Endothelial cell of umbilical vein (primary cell): ENCODE data around the gene TP53RK. TPM values are rescaled to one million over a fixed set of nuclear protein-coding genes. Genes with fewer than 3 reads are reported as not detected.

Experiments used
- BruUV-seq: library from RNA; stranded (reverse); fragments of 400-500 nt; replicated peaks from 2 replicates; lab custom pipeline; 2021; lab: Mats Ljungman, UMichigan
- CTCF ChIA-PET: fragments of 300-600, 350-600 bp; sonication (Branson Sonifier 250); formaldehyde crosslinking; loops from one replicate; lab custom pipeline; 2021; ENCODE audit warnings: antibody characterized with exemption, inconsistent platforms; lab: Charles Lee
- POLR2A ChIA-PET: fragments of 300-600, 350-600 bp; sonication (Branson Sonifier 250); formaldehyde crosslinking; loops from one replicate; lab custom pipeline; 2021; ENCODE audit warnings: antibody characterized with exemption, inconsistent platforms; lab: Charles Lee
- DNase-seq: peaks from one replicate; pipeline ENCODE4 v3.0.0-alpha.2; 2011; ENCODE audit warnings: low read depth, low spot score
- FAIRE-seq: peaks from 2 replicates; lab custom pipeline; 2011; peaks lifted over from hg19 to GRCh38; lab: Jason Lieb, UNC
- H2AFZ ChIP-seq: 2 replicates; pipeline ENCODE4 v1.6.0; 2012; ENCODE audit warnings: low read depth, low read length, control low read depth, inconsistent platforms
- H3K27ac ChIP-seq: 2 replicates; pipeline ENCODE4 v1.5.1; 2011; ENCODE audit warnings: low read depth, mild to moderate bottlenecking, control low read depth, low read length, moderate library complexity; ENCODE audit not compliant: insufficient read depth
- H3K27me3 ChIP-seq, 2 experiments: 2 replicates each; pipeline versions ENCODE4 v1.6.0 to v1.6.1; 2011; ENCODE audit warnings: low read length in 2 of 2, mixed read lengths in 1 of 2; ENCODE audit not compliant: control insufficient read depth in 2 of 2, insufficient read depth in 2 of 2
- H3K36me3 ChIP-seq, 2 experiments: 2 replicates in 1 of 2; 3 replicates in 1 of 2; pipeline ENCODE4 v1.5.1; 2011; ENCODE audit warnings: low read length in 2 of 2, mild to moderate bottlenecking in 1 of 2, moderate library complexity in 1 of 2; ENCODE audit not compliant: control insufficient read depth in 2 of 2, insufficient read depth in 2 of 2; ENCODE audit errors: extremely low read depth in 1 of 2
- H3K4me1 ChIP-seq: 3 replicates; pipeline ENCODE4 v1.5.1; 2011; ENCODE audit warnings: mild to moderate bottlenecking, low read length; ENCODE audit not compliant: control insufficient read depth, insufficient read depth; ENCODE audit errors: extremely low read depth
- H3K4me2 ChIP-seq: 2 replicates; pipeline ENCODE4 v1.6.1; 2011; ENCODE audit warnings: low read length, control low read depth, mixed read lengths; ENCODE audit not compliant: insufficient read depth
- H3K4me3 ChIP-seq, 3 experiments: fragments of 200-600 bp in 1 of 3; sonication (generic), shearing (Covaris generic) in 1 of 3; replicated peaks in 1 of 3; 2 replicates each; pipeline ENCODE4 v1.5.1; 2011 to 2016; ENCODE audit warnings: control low read depth in 3 of 3, low read length in 3 of 3, mild to moderate bottlenecking in 2 of 3, inconsistent platforms in 1 of 3, low read depth in 1 of 3, moderate library complexity in 1 of 3; ENCODE audit not compliant: insufficient read depth in 1 of 3
- H3K79me2 ChIP-seq: 2 replicates; pipeline ENCODE4 v1.6.0; 2012; ENCODE audit warnings: low read length, inconsistent platforms; ENCODE audit not compliant: control insufficient read depth, insufficient read depth
- H3K9ac ChIP-seq: replicated peaks from 2 replicates; pipeline ENCODE3; 2011; ENCODE audit warnings: low read length, control low read depth; ENCODE audit not compliant: insufficient read depth; ENCODE audit errors: extremely low read depth
- H3K9me1 ChIP-seq: replicated peaks from 3 replicates; pipeline ENCODE4 v1.6.0; 2011; ENCODE audit warnings: mild to moderate bottlenecking, low read length; ENCODE audit not compliant: control insufficient read depth, insufficient read depth; ENCODE audit errors: extremely low read depth
- H3K9me3 ChIP-seq: replicated peaks from 2 replicates; pipeline ENCODE4 v1.5.1; 2012; ENCODE audit warnings: low read length, inconsistent platforms; ENCODE audit not compliant: control insufficient read depth, insufficient read depth
- H4K20me1 ChIP-seq: replicated peaks from 2 replicates; pipeline ENCODE3; 2011; ENCODE audit warnings: mild to moderate bottlenecking, low read length; ENCODE audit not compliant: control insufficient read depth, insufficient read depth; ENCODE audit errors: extremely low read depth
- CTCF ChIP-seq, 2 donors: IDR thresholded peaks; 1 replicate in 1 of 2; 2 replicates in 1 of 2; pipeline ENCODE4 v1.5.1; 2011; ENCODE audit warnings: low read length in 2 of 2, mild to moderate bottlenecking in 2 of 2, moderate library complexity in 2 of 2, control low read depth in 1 of 2, inconsistent platforms in 1 of 2, low read depth in 1 of 2; ENCODE audit not compliant: insufficient read depth in 1 of 2; ENCODE audit errors: extremely low read depth in 1 of 2
- EZH2 ChIP-seq: IDR thresholded peaks from 2 replicates; pipeline ENCODE4 v1.6.1; 2012; ENCODE audit warnings: borderline replicate concordance, low read depth, mild to moderate bottlenecking, moderate library complexity, low read length, inconsistent platforms; ENCODE audit not compliant: severe bottlenecking
- FOS ChIP-seq: IDR thresholded peaks from 2 replicates; pipeline ENCODE4 v1.6.1; 2011; ENCODE audit warnings: mild to moderate bottlenecking, low read length, moderate library complexity, borderline replicate concordance; ENCODE audit not compliant: insufficient read depth
- GATA2 ChIP-seq: IDR thresholded peaks from 2 replicates; pipeline ENCODE4 v1.7.0; 2011; ENCODE audit warnings: low read depth, mild to moderate bottlenecking, moderate library complexity, mixed read lengths, low read length; ENCODE audit not compliant: insufficient read length, insufficient read depth
- JUN ChIP-seq: IDR thresholded peaks from 2 replicates; pipeline ENCODE4 v1.6.1; 2011; ENCODE audit warnings: borderline replicate concordance, low read depth; ENCODE audit not compliant: insufficient read length, insufficient read depth
- MAX ChIP-seq: IDR thresholded peaks from 2 replicates; pipeline ENCODE4 v1.6.1; 2011; ENCODE audit not compliant: insufficient read depth, insufficient read length
- MYC ChIP-seq: IDR thresholded peaks from one replicate; pipeline ENCODE4 v1.6.1; 2011; ENCODE audit warnings: mild to moderate bottlenecking, low read depth, low read length
- POLR2A ChIP-seq: IDR thresholded peaks from 2 replicates; pipeline ENCODE4 v1.6.1; 2012; ENCODE audit warnings: low read depth, mild to moderate bottlenecking, control low read depth, low read length
- dilution Hi-C: fragments of 300-500 bp; cut with MboI; formaldehyde crosslinking; loops from one replicate; pipeline ENCODE4 v1.15.0; 2019; ENCODE audit warnings: low sequenced_read_pairs; ENCODE audit not compliant: extremely low pct_ligation_motif_present
- intact Hi-C: fragments of 100-400 bp; cut with micrococcal nuclease; formaldehyde crosslinking; loops from one replicate; pipeline ENCODE4 v1.10.0; 2022
- polyA plus RNA-seq, 4 experiments: library from polyadenylated mRNA; depleted of rRNA in 3 of 4; stranded (reverse) in 3 of 4; unstranded in 1 of 4; fragments of >200 nt; gene quantifications; 2 replicates each; pipeline versions ENCODE4 v1.2.1 to v1.2.3, GENCODE V29; 2011 to 2012; ENCODE audit warnings: missing spikeins in 1 of 4
- total RNA-seq: library from RNA; stranded (reverse); gene quantifications from 2 replicates; pipeline ENCODE4 v1.2.3, GENCODE V29; 2021

Gene TP53RK
- total and polyA plus RNA-seq, 2 donors (not counting 3 experiments of a cell fraction or from before 2014, with no cell fraction given): 7.0 to 13.1 TPM

- ChIA-PET CTCF (no interaction called here), POLR2A (interaction anchor here (0.7 kb wide), 1 partner anchor 506 kb away, joined by 8 read pairs; no protein-coding TSS in a partner anchor)
- Histone ChIP-seq H3K9me3 (no peaks in the 10 kb centered on the region), H3K27ac (no peak overlapping the region), H3K27me3 (no peaks in the 10 kb centered on the region), H2AFZ (no peak overlapping the region), H3K36me3 (peaks cover 0 to 1% of the 10 kb centered on the region in 2 experiments), H3K4me2 (no peak overlapping the region), H3K4me3 (no peak overlapping the region), H3K9ac (no peak overlapping the region), H4K20me1 (no peaks in the 10 kb centered on the region), H3K4me1 (peaks cover 9% of the 10 kb centered on the region), H3K9me1 (no peaks in the 10 kb centered on the region), H3K79me2 (no peaks in the 10 kb centered on the region)
- dilution Hi-C loops (no loop called here), intact Hi-C loops (no loop called here)
- TF ChIP-seq GATA2: no peak
- no peak for TF ChIP-seq CTCF (IDR thresholded peaks at IDR 0.05; ENCODE audit: extremely low read depth in 1 of 2, insufficient read depth in 1 of 2, low read depth in 1 of 2, low read length in 2 of 2)
- no peak for TF ChIP-seq POLR2A
- TF ChIP-seq MYC: no peak
- no peak for TF ChIP-seq FOS
- TF ChIP-seq EZH2: no peak
- no peak for TF ChIP-seq JUN
- TF ChIP-seq MAX: no peak
- no peak for FAIRE-seq
- BruUV-seq: no TSS peak
- DNase-seq: no peak
Observed at GRCh38 chr20:46712056-46712636, 22.9 kb upstream of the TP53RK start.
